SK-N-SH (cell line): Measurements from ENCODE around the gene TRIM8. TPM values are rescaled to one million over a fixed set of nuclear protein-coding genes. Genes with fewer than 3 reads are reported as not detected.

Experiments
- CTCF ChIA-PET: fragments of 300-600, 350-600 bp; formaldehyde crosslinking; extraction: SDS; loops from one replicate; lab custom pipeline; 2021; lab: Yijun Ruan, JAX
- POLR2A ChIA-PET: fragments of 350-600 bp; sonication (Branson Sonifier 250); formaldehyde crosslinking; extraction: SDS; loops from one replicate; lab custom pipeline; 2020; ENCODE audit warnings: antibody characterized with exemption, inconsistent platforms; lab: Yijun Ruan, JAX
- DNase-seq: peaks from one replicate; pipeline ENCODE4 v3.0.0; 2012
- H2AFZ ChIP-seq: fragments of 200-600 bp; sonication (generic); 2 replicates; pipeline ENCODE4 v1.8.1; 2016; ENCODE audit warnings: antibody characterized with exemption, mild to moderate bottlenecking, low read depth
- H3F3A ChIP-seq: fragments of 200-600 bp; sonication (generic); replicated peaks from 2 replicates; pipeline ENCODE3; 2016; ENCODE audit warnings: antibody characterized with exemption, mild to moderate bottlenecking; ENCODE audit not compliant: insufficient read depth
- H3K27ac ChIP-seq, 2 experiments: fragments of 200-500 bp in 1 of 2; fragments of 200-600 bp in 1 of 2; sonication (Bioruptor generic) in 1 of 2; sonication (generic), shearing (Covaris generic) in 1 of 2; 2 replicates each; pipeline versions ENCODE4 v1.5.1 to v1.6.1; 2014 to 2016; ENCODE audit warnings: low read depth in 2 of 2, inconsistent platforms in 1 of 2, low read length in 1 of 2, mild to moderate bottlenecking in 1 of 2, mixed read lengths in 1 of 2
- H3K27me3 ChIP-seq: fragments of 200-600 bp; sonication (generic), shearing (Covaris generic); 2 replicates; pipeline ENCODE4 v1.6.1; 2016; ENCODE audit warnings: mixed run types; ENCODE audit not compliant: insufficient read depth
- H3K36me3 ChIP-seq, 2 experiments: fragments of 200-500 bp in 1 of 2; fragments of 200-600 bp in 1 of 2; sonication (Bioruptor generic) in 1 of 2; sonication (generic) in 1 of 2; replicated peaks in 1 of 2; 2 replicates each; pipeline versions ENCODE3 to v1.5.1; 2014 to 2016; ENCODE audit warnings: low read length in 1 of 2, mild to moderate bottlenecking in 1 of 2; ENCODE audit not compliant: insufficient read depth in 2 of 2, control insufficient read depth in 1 of 2
- H3K4me1 ChIP-seq, 2 experiments: fragments of 200-500 bp in 1 of 2; fragments of 200-600 bp in 1 of 2; sonication (Bioruptor generic) in 1 of 2; sonication (generic), shearing (Covaris generic) in 1 of 2; 2 replicates each; pipeline versions ENCODE4 v1.5.1 to v1.6.1; 2014 to 2016; ENCODE audit warnings: low read depth in 1 of 2, low read length in 1 of 2, mixed run types in 1 of 2; ENCODE audit not compliant: insufficient read depth in 2 of 2, control insufficient read depth in 1 of 2
- H3K4me2 ChIP-seq: fragments of 200-600 bp; sonication (generic), shearing (Covaris generic); 2 replicates; pipeline ENCODE4 v1.6.1; 2017; ENCODE audit warnings: mixed run types
- H3K4me3 ChIP-seq, 2 experiments: fragments of 200-500 bp in 1 of 2; fragments of 200-600 bp in 1 of 2; sonication (Bioruptor generic) in 1 of 2; sonication (generic), shearing (Covaris generic) in 1 of 2; 2 replicates each; pipeline versions ENCODE4 v1.5.1 to v1.8.1; 2014 to 2016; ENCODE audit warnings: low read depth in 2 of 2, inconsistent platforms in 1 of 2, low read length in 1 of 2, mild to moderate bottlenecking in 1 of 2, mixed read lengths in 1 of 2, moderate library complexity in 1 of 2
- H3K79me2 ChIP-seq: fragments of 200-600 bp; sonication (generic); 2 replicates; pipeline ENCODE4 v1.8.1; 2017; ENCODE audit warnings: mild to moderate bottlenecking; ENCODE audit not compliant: insufficient read depth
- H3K9ac ChIP-seq: fragments of 200-600 bp; sonication (generic); 2 replicates; pipeline ENCODE4 v1.6.1; 2017; ENCODE audit warnings: mixed run types
- H3K9me2 ChIP-seq: fragments of 200-600 bp; sonication (generic); 2 replicates; pipeline ENCODE4 v1.6.1; 2017; ENCODE audit warnings: mixed run types
- H3K9me3 ChIP-seq: fragments of 200-600 bp; sonication (generic); 2 replicates; pipeline ENCODE4 v1.6.1; 2017; ENCODE audit warnings: mixed run types, mild to moderate bottlenecking, moderate library complexity
- H4K20me1 ChIP-seq: fragments of 200-600 bp; sonication (generic); 2 replicates; pipeline ENCODE4 v1.6.1; 2017; ENCODE audit warnings: mild to moderate bottlenecking, mixed run types; ENCODE audit not compliant: insufficient read depth
- CHD2 ChIP-seq: fragments of 150-350 bp; IDR thresholded peaks from 2 replicates; pipeline ENCODE4 v1.6.1; 2018; ENCODE audit warnings: low read length; ENCODE audit not compliant: partially characterized antibody
- ELF1 ChIP-seq: IDR thresholded peaks from 2 replicates; pipeline ENCODE4 v1.4.0; 2012
- EZH2phosphoT487 ChIP-seq: fragments of 200-600 bp; sonication (generic); IDR thresholded peaks from 2 replicates; pipeline ENCODE4 v1.6.1; 2017; ENCODE audit warnings: low read depth, mixed run types, mild to moderate bottlenecking, antibody characterized with exemption, moderate library complexity, borderline replicate concordance
- FOSL2 ChIP-seq: IDR thresholded peaks from 2 replicates; pipeline ENCODE4 v1.4.0; 2012; ENCODE audit warnings: low read depth, mild to moderate bottlenecking, moderate library complexity, borderline replicate concordance
- GATA2 ChIP-seq: sonication (generic); formaldehyde crosslinking; IDR thresholded peaks from 2 replicates; pipeline ENCODE4 v1.5.0; 2020; ENCODE audit warnings: mild to moderate bottlenecking, missing genetic modification reagents
- IRF3 ChIP-seq: fragments of 150-350 bp; IDR thresholded peaks from 2 replicates; pipeline ENCODE4 v1.6.1; 2016; ENCODE audit warnings: mild to moderate bottlenecking, low read depth, low read length
- JUND ChIP-seq: IDR thresholded peaks from 2 replicates; pipeline ENCODE4 v1.4.0; 2012
- NRF1 ChIP-seq: IDR thresholded peaks from 2 replicates; pipeline ENCODE4 v1.6.1; 2012; ENCODE audit warnings: low read depth, mild to moderate bottlenecking, low read length
- POLR2AphosphoS5 ChIP-seq: IDR thresholded peaks from 2 replicates; pipeline ENCODE4 v1.6.1; 2012; ENCODE audit warnings: low read depth, low read length
- REST ChIP-seq: IDR thresholded peaks from 2 replicates; pipeline ENCODE4 v1.6.1; 2012; ENCODE audit warnings: mild to moderate bottlenecking, low read depth, low read length, moderate library complexity
- RFX5 ChIP-seq: IDR thresholded peaks from 2 replicates; pipeline ENCODE4 v1.6.1; 2012; ENCODE audit warnings: mild to moderate bottlenecking, improper control_type of control experiment, low read length
- SMC3 ChIP-seq: IDR thresholded peaks from 2 replicates; pipeline ENCODE4 v1.6.1; 2012; ENCODE audit warnings: low read depth, low read length, improper control_type of control experiment
- TAF1 ChIP-seq: IDR thresholded peaks from 2 replicates; pipeline ENCODE4 v1.6.1; 2012; ENCODE audit warnings: low read depth, mild to moderate bottlenecking, low read length, moderate library complexity, borderline replicate concordance
- TCF12 ChIP-seq: IDR thresholded peaks from 2 replicates; pipeline ENCODE4 v1.4.0; 2012
- TEAD4 ChIP-seq: IDR thresholded peaks from 2 replicates; pipeline ENCODE4 v1.4.0; 2012; ENCODE audit warnings: mild to moderate bottlenecking, borderline replicate concordance; ENCODE audit not compliant: insufficient read depth
- WGBS: methylation state at CpG from one replicate; pipeline ENCODE4 v1.1.6; 2017; ENCODE audit warnings: low lambda C conversion rate; 5-methylcytosine and 5-hydroxymethylcytosine counted together
- polyA plus RNA-seq, 3 experiments: library from polyadenylated mRNA; depleted of rRNA; stranded (reverse); fragments of >200 nt; gene quantifications; 2 replicates each; pipeline ENCODE4 v1.2.3, GENCODE V29; 2012
- TF ChIP-seq, protein P1 (sequence below): IDR thresholded peaks from 2 replicates; pipeline ENCODE4 v1.4.0; 2012; ENCODE audit warnings: low read depth, borderline replicate concordance

The TRIM8 gene
- polyA plus RNA-seq, 1 of the 3 experiments (the other 2 are of a cell fraction): 108 TPM

DNA sequence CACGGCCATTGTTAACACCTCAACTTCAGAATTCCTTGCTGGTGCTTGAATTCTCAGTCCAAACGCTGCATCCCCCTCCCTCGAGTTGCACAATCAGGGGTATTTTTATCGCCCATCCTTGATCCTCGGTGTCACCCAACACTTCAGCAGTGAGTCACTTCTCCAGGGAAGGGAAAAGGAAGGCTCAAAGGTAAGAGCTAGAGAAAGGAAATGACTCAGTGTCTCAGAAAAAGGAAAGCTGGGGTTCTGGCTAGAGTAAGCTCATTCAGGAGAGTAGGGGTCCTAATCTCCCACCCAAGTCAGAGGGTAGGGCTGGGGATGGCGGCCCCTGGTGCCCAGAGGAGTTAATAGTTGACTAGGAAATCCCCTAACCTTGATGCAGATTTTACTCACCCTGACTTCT is 39.8 kb upstream of the TRIM8 start (continued):
- TF ChIP-seq REST (no peak), POLR2AphosphoS5 (peak; percentile 37; the same call in 1 of the 2 replicates), TCF12 (peak; percentile 56; the same call in 1 of the 2 replicates), TAF1 (no peak), CHD2 (no peak), TEAD4 (no peak), EZH2phosphoT487 (no peak), GATA2 (CRISPR knock-in tag) (no peak), JUND (peak; percentile 85), IRF3 (no peak), SMC3 (no peak), NRF1 (no peak), RFX5 (no peak)

- no peaks in the 10 kb centered on the region for H3K9me2 ChIP-seq
- no peaks in the 10 kb centered on the region for H3K79me2 ChIP-seq
- peaks cover 0 to 30% of the 10 kb centered on the region in 2 experiments; a peak in 2 of 4 replicates for H3K4me1 ChIP-seq
- ChIA-PET POLR2A (no interaction called here), CTCF (interaction anchor here (1.6 to 4.3 kb wide), 2 partner anchors 10 to 22 kb away, joined by 9 to 14 read pairs; no protein-coding TSS in a partner anchor)
- no peak for DNase-seq
- no peaks in the 10 kb centered on the region for H3K9me3 ChIP-seq
- no peak overlapping the region for H2AFZ ChIP-seq
- no peaks in the 10 kb centered on the region for H4K20me1 ChIP-seq
- H3K36me3 ChIP-seq: peaks cover 0 to 5% of the 10 kb centered on the region in 2 experiments
- no peak for TF ChIP-seq ELF1
- peak; percentile 19; the same call in 1 of the 2 replicates for TF ChIP-seq FOSL2
- TF ChIP-seq, protein P1, sequence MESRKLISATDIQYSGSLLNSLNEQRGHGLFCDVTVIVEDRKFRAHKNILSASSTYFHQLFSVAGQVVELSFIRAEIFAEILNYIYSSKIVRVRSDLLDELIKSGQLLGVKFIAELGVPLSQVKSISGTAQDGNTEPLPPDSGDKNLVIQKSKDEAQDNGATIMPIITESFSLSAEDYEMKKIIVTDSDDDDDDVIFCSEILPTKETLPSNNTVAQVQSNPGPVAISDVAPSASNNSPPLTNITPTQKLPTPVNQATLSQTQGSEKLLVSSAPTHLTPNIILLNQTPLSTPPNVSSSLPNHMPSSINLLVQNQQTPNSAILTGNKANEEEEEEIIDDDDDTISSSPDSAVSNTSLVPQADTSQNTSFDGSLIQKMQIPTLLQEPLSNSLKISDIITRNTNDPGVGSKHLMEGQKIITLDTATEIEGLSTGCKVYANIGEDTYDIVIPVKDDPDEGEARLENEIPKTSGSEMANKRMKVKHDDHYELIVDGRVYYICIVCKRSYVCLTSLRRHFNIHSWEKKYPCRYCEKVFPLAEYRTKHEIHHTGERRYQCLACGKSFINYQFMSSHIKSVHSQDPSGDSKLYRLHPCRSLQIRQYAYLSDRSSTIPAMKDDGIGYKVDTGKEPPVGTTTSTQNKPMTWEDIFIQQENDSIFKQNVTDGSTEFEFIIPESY: no peak
- H3K9ac ChIP-seq: no peak overlapping the region
- H3F3A ChIP-seq: peaks cover 20% of the 10 kb centered on the region
- H3K4me2 ChIP-seq: peak overlapping the region; percentile 12
- WGBS: 58% methylated on average over 5 of the region's 5 CpGs
- H3K27me3 ChIP-seq: no peaks in the 10 kb centered on the region
- H3K4me3 ChIP-seq: no peak overlapping the region
- H3K27ac ChIP-seq: peak overlapping the region in 1 of 2 experiments; percentile 79; a peak in 2 of 4 replicates
Observed at GRCh38 chr10:102605712-102606111, 38.6 kb upstream of the TRIM8 start.
